G401 (cell line): Measurements from ENCODE around the gene SNX7. TPM values are rescaled to one million over a fixed set of nuclear protein-coding genes. Genes with fewer than 3 reads are reported as not detected.
A peak's percentile ranks its signal among the peaks of the same experiment; 100 is the strongest.

ENCODE experiments used
- DNase-seq: peaks from one replicate; pipeline ENCODE4 v3.0.0-alpha.2; 2015; ENCODE audit warnings: low spot score
- in situ Hi-C: cut with HindIII; loops from 2 replicates; pipeline ENCODE4 v1.10.0; 2016; ENCODE audit warnings: low sequenced_read_pairs, mixed read lengths
- total RNA-seq: library from RNA; depleted of rRNA; stranded (reverse); fragments of >200 nt; shearing (Covaris generic); gene quantifications from 2 replicates; pipeline ENCODE4 v1.2.3, GENCODE V29; 2014; rRNA removed

The SNX7 gene, protein sequence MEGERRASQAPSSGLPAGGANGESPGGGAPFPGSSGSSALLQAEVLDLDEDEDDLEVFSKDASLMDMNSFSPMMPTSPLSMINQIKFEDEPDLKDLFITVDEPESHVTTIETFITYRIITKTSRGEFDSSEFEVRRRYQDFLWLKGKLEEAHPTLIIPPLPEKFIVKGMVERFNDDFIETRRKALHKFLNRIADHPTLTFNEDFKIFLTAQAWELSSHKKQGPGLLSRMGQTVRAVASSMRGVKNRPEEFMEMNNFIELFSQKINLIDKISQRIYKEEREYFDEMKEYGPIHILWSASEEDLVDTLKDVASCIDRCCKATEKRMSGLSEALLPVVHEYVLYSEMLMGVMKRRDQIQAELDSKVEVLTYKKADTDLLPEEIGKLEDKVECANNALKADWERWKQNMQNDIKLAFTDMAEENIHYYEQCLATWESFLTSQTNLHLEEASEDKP
- total RNA-seq, result 30.0 and 39.7 TPM in 2 replicates

DNA sequence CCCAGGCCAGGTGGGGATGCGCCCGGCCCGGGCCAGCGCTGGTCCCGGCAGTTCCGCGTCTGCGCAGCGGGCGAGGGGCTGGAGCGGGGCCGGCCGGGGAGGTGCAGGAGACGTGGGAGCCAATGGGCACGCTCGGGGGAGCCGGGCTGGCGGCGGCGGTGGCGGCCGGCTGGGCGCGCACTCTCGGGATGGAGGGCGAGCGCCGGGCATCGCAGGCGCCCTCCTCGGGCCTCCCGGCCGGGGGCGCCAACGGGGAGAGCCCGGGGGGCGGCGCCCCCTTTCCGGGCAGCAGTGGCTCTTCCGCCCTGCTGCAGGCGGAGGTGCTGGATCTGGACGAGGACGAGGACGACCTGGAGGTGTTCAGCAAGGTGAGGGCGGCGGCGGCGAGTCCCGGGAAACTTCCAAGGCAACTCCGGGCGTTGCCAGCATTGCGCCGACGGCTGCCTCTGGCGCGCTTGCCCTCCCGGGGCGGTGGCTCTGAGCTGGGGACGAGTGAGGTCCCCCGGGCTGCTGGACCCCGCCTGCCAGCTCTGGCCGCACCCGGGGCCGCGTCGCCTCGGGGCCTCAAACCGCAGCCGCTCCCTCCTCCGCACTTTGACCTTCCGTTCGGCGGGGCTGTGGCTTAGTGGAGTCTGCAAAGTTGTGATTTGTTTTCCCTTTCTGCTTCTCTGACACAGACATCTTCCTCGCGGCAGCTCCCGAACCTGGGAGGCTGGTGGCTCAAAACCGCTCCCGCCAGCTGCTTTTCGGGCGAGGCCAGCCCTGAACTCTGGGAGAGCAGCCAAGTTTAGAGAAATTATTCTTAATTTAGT, at the start of gene SNX7:
Gene SNX7 (plus strand): TSS at position 178 of the 812 bp plus-strand sequence. CDS start 11 bp downstream, at position 189.
- in situ Hi-C loops, result no loop called here
- peak; percentile 8 for DNase-seq

DNA sequence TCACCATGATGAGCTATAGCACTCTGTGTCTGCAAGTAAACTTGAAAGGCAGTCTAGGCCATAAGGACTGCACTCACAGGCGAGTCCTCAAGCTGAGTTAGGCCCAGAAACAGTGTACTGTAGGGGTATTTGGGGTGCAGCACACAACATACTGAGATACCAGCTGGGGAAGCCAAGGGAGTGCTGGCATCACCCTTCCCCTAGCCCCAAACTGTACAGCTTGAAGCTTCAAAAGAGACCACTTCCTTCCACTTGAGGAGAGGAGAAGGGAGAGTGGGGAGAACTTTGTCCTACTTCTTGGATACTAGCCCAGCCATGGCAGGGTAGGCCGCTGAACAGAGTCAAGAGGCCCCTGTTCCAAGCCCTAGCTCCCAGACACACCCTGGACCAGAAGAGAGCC, 24.2 kb upstream of the SNX7 start:
- in situ Hi-C loops, result no loop called here

DNA sequence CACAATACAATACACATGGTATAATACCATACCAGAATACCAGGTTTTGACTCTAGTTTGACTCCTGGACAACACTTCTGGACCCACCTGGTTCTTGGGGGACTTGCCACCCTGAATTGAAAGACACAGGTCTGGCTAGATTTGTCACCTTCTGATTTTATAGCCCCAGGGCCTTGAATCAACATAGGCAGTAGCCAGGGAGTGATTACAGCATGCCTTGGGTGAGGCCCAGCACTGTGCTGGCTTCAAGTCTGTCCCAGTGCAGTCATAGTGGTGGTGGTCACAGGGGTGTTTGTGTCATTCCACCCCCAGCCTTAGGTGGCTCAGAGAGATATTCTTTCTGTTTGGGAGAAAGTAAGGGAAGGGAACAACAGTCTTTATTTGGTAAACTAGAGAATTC, 23.3 kb upstream of the SNX7 start:
- no peak for DNase-seq
- in situ Hi-C loops, result no loop called here

More for the DNA sequence above, 24.2 kb upstream of the SNX7 start:
- no peak for DNase-seq

DNA sequence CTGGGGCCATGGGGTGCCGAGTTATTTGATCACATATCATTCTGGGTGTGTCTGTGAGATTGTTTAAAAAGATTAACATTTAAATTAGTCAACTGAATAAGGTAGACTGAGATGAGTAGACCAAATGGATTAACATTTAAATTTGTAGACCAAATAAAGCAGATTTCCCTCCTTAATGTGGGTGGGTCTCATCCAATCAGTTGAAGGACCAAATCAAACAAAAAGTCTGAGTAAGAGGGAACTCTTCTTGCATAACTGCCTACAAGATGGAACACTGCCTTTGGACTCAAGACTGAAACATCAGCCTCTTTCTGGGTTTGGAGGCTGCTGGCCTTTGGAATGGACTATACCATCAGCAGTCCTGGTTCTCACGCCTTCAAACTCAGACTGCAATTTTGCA, 17.0 kb upstream of the SNX7 start:
- DNase-seq, result no peak
- in situ Hi-C loops, result no loop called here

DNA sequence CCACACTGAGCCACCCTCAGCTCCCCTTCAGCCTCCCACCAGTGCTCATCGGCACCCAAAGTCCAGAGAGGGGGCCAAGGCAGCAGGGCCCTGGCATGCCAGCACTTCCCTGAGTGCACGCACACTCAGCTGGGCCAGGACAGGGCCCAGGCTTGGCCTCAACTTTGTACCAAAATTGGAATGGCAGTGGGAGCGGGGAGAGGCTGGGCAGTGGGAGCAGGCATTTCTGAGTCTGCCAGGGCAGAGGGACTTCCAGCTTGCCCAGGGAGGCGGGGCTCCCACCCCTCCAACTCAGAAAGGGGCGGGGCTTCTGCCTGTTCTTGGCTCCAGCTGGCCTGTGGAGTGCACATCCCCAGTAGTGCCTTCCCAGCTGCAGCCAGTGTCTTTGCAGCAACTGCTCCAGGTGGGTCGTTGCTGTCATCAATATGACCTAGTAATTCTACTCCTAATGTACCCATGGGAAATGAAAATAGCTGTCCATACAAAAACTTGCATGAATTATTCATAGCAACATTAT, 10.3 kb upstream of the SNX7 start:
- DNase-seq, result no peak
- in situ Hi-C loops, result no loop called here

DNA sequence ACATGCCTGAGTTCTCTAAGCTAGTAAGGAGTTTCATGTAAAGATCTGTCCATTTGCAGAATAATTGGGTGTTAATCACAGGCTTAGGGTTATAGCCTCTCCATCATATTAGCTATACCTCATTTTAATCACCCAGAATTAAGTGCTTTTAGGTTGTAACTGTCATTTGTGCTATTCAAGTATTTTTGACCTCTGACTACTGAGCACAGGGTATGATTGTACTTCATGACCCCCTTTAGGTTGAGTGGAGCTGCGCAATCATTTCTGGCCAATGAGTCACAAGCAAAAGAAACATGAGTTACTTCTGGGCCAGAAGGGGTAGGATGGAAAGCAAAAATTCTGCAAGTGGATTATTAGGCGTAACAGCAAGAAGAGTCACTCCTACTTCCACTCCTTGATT, 8.4 kb upstream of the SNX7 start:
- no peak for DNase-seq
- in situ Hi-C loops, result no loop called here

DNA sequence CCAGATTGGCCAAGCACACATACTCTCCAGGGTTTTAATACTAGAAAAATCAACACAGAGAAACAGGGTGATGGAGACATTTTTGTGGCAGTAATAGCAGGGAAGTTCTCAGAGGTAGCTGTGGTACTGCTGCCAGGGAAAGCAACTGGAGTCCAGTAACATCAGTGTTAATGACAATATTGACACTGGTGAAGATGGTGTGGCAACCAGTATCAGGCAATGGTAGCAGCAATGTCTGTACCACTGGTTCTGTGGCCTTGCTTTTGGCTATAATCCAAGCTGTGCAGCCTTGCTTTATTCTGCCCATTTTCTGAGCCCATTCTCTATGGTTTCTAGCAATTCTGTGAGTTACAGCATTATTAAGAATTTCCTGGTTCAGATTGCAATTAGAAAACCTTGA, 1.6 kb upstream of the SNX7 start:
- in situ Hi-C loops, result no loop called here
- DNase-seq, result no peak

DNA sequence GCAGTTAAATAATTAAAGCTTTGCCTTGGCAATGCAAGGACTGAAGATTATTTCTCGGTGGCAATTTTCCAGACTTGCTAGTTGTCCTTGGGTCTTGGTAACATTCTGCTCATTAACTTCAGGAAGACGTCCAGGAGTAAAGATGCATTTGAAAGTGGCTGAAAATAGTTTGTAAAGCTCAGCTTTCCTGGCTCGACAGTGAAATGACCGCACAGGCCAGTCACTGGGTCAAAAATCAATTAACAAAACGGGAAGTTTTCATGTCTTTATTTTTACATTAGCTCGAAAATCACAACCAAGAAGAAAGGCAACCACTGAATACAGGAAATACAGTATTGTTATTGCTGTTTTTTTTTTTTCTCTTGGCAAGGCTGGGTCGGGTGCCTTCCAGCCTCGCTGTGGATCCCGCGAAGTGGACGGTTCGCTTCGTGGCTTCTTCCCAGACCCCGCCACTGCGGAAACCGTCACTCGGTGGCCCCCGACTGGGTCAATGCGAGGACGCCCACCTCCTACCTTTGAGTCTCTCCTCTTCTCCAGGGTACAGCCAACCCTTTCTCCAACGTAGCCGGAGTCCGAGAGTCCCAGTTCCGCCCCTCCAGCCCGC, 479 bp upstream of the SNX7 start:
- no peak for DNase-seq
- in situ Hi-C loops, result no loop called here

DNA sequence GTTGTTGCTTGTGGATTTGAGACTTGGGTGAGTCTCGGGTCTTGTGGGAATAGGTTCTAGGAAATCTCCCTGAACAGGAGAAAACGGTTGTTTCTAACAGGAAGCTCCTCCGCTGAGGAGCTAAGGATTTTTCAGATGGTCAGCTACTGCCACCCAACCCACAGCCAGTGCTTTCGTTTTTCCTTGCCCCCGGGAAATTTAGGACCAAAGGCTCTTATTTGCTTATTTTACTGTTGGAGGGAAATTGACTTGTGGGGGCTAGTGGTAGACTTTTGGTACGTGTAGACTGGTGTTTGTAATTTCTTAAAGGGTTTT, 792 bp downstream of the SNX7 start:
- no peak for DNase-seq
- in situ Hi-C loops, result no loop called here

DNA sequence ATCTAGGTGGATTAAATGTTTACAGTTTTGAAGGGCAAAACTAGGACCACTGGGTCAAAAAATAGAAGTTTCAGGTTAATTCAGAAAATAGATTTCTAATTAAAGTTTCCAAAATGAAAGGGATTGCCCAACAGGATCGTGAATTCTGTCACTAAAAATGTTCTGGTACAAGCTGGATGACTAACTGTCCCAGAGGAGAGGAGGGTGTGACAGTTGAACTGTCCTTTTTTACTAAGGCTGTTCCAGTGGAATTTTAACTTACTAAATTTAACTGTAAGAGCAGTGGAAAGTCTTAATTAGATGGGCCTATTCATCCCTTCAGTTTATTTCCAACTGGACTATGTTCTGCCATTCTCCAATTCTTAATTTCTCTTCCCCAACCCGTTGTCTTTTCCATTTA, 7.2 kb downstream of the SNX7 start:
- DNase-seq, result no peak
- in situ Hi-C loops, result no loop called here

DNA sequence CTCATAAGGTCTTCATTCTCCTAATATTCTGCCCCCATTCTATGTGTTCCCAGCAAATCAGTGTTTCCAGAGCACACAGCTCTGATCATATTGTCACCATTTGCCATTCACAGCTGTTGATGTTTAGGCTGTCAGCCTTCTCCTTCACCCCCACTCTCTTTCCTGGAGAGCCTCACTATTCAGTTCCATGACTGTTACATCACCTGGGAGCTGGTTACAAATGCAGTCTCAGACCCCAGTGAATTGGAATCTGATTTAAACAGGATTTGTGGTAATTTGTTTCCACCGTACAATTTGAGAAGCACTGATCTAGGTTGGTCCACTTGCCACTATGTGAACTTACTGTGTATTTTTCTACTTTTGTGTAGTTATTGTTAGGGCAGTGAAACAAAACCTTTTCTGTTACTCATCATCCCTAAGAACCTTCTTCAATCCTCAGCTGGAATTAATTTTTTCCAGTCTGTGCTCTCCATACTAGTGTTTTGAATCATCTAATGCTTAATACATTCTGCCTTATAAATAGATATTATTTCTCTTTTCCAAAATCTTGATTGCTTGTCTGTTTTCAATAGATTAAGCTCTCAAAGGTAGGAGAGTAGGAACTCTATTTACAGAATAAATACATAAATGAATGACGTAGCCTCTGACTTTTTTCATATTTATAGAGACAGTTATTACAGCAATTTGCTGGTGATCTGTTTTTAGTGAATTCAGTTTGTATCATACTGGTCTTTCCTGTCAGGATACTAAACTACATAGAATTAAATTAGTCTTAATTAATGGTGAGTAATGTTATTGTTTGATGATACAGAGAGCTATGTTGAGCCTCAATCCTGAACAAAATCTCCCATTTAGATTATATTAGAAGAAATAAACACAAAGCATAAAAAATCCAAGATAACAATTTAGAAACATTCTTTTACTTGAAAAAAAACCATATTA, 8.1 kb downstream of the SNX7 start:
- in situ Hi-C loops, result no loop called here
- DNase-seq, result no peak

DNA sequence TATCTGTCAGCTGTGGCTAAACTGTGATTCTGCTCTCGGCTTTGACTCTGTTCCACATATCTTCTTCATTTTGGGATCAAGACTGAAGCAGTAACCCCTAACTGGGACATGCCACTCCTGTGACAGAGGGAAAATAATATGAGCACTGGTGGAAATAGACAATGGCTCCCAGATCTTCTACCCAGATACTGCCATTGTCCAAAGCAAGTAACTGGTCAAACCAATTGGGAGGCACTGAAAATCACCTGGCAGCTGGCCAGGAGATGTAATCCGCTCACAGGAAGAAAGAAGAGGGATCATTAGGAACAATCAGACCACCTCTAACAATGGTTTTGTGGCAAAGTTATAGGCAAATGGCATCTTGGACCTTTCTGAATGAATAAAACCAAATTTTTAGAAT, 10.7 kb downstream of the SNX7 start:
- in situ Hi-C loops, result no loop called here
- no peak for DNase-seq

DNA sequence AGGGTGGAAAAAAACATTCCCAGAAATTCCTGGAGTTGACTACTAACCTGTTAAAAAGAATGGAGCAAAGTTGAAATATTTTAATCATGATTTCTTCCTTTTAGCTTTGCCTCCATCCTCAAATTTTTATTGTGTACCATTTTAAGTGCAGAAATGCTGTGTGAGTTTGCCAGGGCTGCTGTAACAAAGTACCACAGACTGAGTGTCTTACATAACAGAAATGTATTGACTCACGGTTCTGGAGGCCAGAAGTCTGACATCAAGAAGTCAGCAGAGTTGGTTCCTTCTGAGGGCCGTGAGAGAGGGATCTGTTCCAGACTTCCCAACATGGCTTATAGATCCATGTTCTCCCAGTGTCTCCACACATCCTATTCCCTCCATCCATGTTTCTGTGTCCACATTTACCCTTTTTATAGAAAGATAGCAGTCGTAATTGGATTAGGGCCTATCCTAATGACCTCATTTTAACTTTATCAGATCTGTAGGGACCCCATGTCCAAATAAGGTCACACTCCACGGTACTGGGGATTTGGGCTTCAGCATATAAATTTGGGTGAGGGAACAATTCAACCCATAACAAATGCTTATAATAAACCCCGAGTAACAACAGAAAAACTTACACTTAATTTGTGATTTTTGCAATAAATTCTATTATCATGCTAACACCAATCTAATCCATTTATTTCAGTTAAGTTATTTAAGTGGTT, 12.7 kb downstream of the SNX7 start:
- in situ Hi-C loops, result no loop called here

DNA sequence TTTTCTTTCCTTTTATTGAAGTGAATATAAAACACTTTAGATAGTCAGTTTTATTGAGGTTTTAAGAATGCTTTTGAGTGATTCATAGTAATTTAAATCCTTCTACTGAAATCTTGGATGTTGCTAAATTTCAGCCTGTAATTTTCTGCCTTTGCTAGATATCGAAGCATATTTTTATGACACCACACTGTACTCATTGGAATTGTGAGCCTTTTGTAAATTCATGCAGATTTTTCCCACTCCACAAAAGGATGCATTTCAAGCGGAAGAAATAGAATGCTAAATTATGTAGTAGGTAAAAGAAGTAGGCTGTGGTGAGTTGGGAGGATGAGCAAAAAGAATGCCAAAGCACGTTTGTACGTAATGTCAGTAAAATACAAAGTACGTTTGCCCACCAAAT, 13.8 kb downstream of the SNX7 start:
- DNase-seq, result no peak
- in situ Hi-C loops, result no loop called here

More for the DNA sequence above, 12.7 kb downstream of the SNX7 start:
- no peak for DNase-seq

DNA sequence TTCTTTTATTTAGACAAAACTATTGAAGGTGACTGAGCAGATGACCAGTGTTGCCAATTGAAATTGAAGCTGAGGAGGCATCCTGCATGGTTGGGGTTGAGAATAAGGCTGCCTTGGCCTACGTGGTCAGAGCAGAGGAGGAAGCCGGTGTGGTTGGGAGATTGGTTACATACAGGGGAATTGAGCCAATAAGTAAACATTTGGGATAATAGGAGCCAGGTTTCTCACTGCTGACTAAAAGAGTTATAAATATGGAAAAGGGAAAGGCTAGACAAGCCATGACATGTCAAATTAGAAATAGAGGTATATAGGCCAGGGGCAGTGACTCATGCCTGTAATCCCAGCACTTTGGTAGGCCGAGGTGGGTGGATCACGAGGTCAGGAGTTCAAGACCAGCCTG, 15.8 kb downstream of the SNX7 start:
- DNase-seq, result no peak
- in situ Hi-C loops, result no loop called here

DNA sequence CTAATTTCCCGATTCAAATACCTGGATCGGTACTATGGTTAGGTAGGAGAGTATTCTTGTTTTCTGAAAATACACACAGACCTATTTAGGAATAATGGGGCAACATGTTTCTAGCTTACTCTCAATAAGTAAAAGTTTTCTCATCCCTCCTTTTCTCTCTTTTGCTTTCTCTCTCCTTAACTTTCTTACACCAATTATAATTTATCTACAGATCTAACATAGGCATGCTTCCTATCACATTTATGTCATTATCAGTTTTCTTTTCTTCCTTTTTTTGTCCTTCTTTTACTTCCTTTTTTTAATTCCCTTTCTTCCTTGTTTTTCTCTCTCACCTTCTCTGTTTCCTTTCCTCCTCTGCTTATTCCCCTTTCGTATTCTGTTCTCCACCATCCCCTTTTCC, 20.3 kb downstream of the SNX7 start:
- DNase-seq, result no peak
- in situ Hi-C loops, result no loop called here

DNA sequence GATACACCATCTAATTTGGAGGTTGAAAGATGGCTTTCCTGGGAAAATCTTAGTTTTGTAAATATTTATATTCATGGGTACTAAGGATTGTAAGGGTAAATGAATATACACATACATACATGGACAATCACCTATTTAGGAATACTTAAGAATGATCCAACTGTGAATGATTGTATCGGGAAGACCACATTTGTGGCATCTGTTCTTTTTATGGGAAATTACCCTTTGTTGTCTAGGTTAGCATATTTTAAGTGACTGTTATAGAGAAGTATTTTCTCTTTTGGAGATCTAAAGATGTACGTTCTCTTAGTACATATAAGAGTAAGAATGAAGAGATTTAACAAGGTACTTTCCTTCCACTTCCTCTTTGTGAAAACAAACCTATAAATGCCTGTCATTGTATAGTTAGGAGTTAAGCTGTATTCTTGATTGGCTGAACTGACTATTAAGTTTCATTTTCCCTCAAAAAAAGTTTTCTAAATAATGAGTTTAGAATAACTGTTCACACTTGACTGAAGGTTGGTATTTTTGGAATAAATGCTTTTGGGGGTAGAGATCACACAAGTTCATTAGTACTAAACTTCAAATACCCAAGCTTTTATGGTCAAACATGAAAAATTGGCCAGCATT, 26.7 kb downstream of the SNX7 start:
- in situ Hi-C loops, result no loop called here

DNA sequence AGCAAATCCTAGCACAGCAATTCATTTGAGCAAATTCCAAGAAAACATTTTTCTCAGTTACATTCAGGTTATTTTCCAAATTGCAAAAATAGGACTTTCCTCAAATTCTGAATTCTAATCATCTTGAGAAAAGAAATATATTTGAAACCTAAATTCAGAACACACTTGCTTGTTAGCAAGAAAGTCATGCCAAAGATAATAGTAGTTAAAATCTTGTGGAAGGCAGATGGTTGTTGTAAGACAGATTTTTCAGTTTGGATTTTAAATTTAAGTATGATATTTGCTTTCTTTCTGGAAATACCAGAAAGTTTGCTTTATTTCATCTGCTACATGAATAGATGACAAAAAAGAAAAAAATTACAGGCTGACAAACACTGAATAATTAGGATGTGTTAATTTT, 29.1 kb downstream of the SNX7 start:
- DNase-seq, result no peak
- in situ Hi-C loops, result no loop called here

More for the DNA sequence above, 26.7 kb downstream of the SNX7 start:
- no peak for DNase-seq
